Measurements from ENCODE around the gene RPS14. TPM values are rescaled to one million over a fixed set of nuclear protein-coding genes. Genes with fewer than 3 reads are reported as not detected.
A peak's percentile ranks its signal among the peaks of the same experiment; 100 is the strongest.

RPS14 gene
- total and polyA plus RNA-seq, 9 of the 15 experiments (the other 6 are each of a cell fraction or from before 2014, with no cell fraction given): 1,824 to 5,983 (median 3,017) TPM

- TF ChIP-seq MGA (IDR thresholded peaks at IDR 0.05) (peak; percentile 67), ZNF79 (CRISPR knock-in tag; IDR thresholded peaks at IDR 0.05; ENCODE audit: low read depth) (no peak), HNRNPUL1 (IDR thresholded peaks at IDR 0.05; ENCODE audit: low read length) (no peak), SNIP1 (IDR thresholded peaks at IDR 0.05; ENCODE audit: low read depth) (no peak), BCOR (IDR thresholded peaks at IDR 0.05) (peak; percentile 72; the same call in 1 of the 2 replicates), CBFA2T3 (IDR thresholded peaks at IDR 0.05) (peak; percentile 98), NBN (IDR thresholded peaks at IDR 0.05; ENCODE audit: low read depth) (peak; percentile 81), JUND (IDR thresholded peaks at IDR 0.05; ENCODE audit: borderline replicate concordance, low read depth, low read length) (peak; percentile 78; the same call in 1 of the 2 replicates), JUND (tag; IDR thresholded peaks at IDR 0.05; ENCODE audit: borderline replicate concordance, low read depth, low read length) (peak; percentile 74; the same call in 1 of the 3 replicates), CBFB (CRISPR knock-in tag; IDR thresholded peaks at IDR 0.05) (no peak), BCLAF1 (IDR thresholded peaks at IDR 0.05; ENCODE audit: borderline replicate concordance in 1 of 2, control insufficient read depth in 1 of 2, low read depth in 2 of 2, low read length in 1 of 2) (no peak), NR2C1 (IDR thresholded peaks at IDR 0.05) (peak; percentile 44; the same call in 1 of the 2 replicates), NR2C1 (tag; IDR thresholded peaks at IDR 0.05) (no peak; the same call in 1 of the 2 replicates), USF1 (CRISPR knock-in tag; IDR thresholded peaks at IDR 0.05) (no peak)
Measured at GRCh38 chr5:150481972-150482406, 32.5 kb upstream of the RPS14 start (continued).
